Measurements from ENCODE around the gene AMOTL1. TPM values are rescaled to one million over a fixed set of nuclear protein-coding genes. Genes with fewer than 3 reads are reported as not detected.

AMOTL1 gene
- total RNA-seq, 2 donors from 2014 or later = 3.1 to 13.9 TPM

- Histone ChIP-seq H3K36me3 (no peaks in the 10 kb centered on the region), H3K4me3 (no peak overlapping the region), H3K9me3 (no peaks in the 10 kb centered on the region), H3K27ac (no peak overlapping the region), H3K4me1 (no peaks in the 10 kb centered on the region), H3K9ac (ENCODE audit: low read depth in 2 of 2, low read length in 2 of 2) (no peak overlapping the region), H3K27me3 (no peaks in the 10 kb centered on the region)
- TF ChIP-seq CTCF (IDR thresholded peaks at IDR 0.05) = no peak
- DNase-seq = no peak
- intact Hi-C loops (cut with DNase I) = no loop called here
These were observed 69.2 kb downstream of the AMOTL1 start for GRCh38 chr11:94837317-94837716.

GRCh38 chr11:94838027-94838731, 70.0 kb downstream of the AMOTL1 start:
- intact Hi-C loops (cut with DNase I) = no loop called here
- no peak for DNase-seq
- H3K36me3 ChIP-seq = no peaks in the 10 kb centered on the region
- no peak overlapping the region for H3K27ac ChIP-seq
- H3K9me3 ChIP-seq = no peaks in the 10 kb centered on the region
- no peak for TF ChIP-seq CTCF (IDR thresholded peaks at IDR 0.05)
- H3K4me1 ChIP-seq = no peaks in the 10 kb centered on the region
- H3K9ac ChIP-seq (ENCODE audit: low read depth in 2 of 2, low read length in 2 of 2) = no peak overlapping the region
- no peak overlapping the region for H3K4me3 ChIP-seq
- no peaks in the 10 kb centered on the region for H3K27me3 ChIP-seq

- Histone ChIP-seq H3K27ac (no peak overlapping the region), H3K9me3 (no peaks in the 10 kb centered on the region), H3K27me3 (no peaks in the 10 kb centered on the region), H3K4me3 (no peak overlapping the region), H3K9ac (ENCODE audit: low read depth in 2 of 2, low read length in 2 of 2) (no peak overlapping the region), H3K4me1 (no peaks in the 10 kb centered on the region), H3K36me3 (no peaks in the 10 kb centered on the region)
- no peak for TF ChIP-seq CTCF (IDR thresholded peaks at IDR 0.05)
- intact Hi-C loops (cut with DNase I) = no loop called here
- no peak for DNase-seq
These were observed 72.1 kb downstream of the AMOTL1 start for GRCh38 chr11:94840209-94840608.

GRCh38 chr11:94844031-94844430, 75.9 kb downstream of the AMOTL1 start:
- no peak overlapping the region for H3K9ac ChIP-seq (ENCODE audit: low read depth in 2 of 2, low read length in 2 of 2)
- no peaks in the 10 kb centered on the region for H3K4me1 ChIP-seq
- H3K27me3 ChIP-seq = no peaks in the 10 kb centered on the region
- no peak overlapping the region for H3K27ac ChIP-seq
- no peak for TF ChIP-seq CTCF (IDR thresholded peaks at IDR 0.05)
- no peak overlapping the region for H3K4me3 ChIP-seq
- intact Hi-C loops (cut with DNase I) = no loop called here
- H3K36me3 ChIP-seq = no peaks in the 10 kb centered on the region
- no peaks in the 10 kb centered on the region for H3K9me3 ChIP-seq
- DNase-seq = no peak

- H3K27ac ChIP-seq = no peak overlapping the region
- intact Hi-C loops (cut with DNase I) = no loop called here
- no peak overlapping the region for H3K4me3 ChIP-seq
- H3K4me1 ChIP-seq = no peaks in the 10 kb centered on the region
- H3K27me3 ChIP-seq = no peaks in the 10 kb centered on the region
- TF ChIP-seq CTCF (IDR thresholded peaks at IDR 0.05) = no peak
- H3K9me3 ChIP-seq = no peaks in the 10 kb centered on the region
- no peak for DNase-seq
- H3K36me3 ChIP-seq = no peaks in the 10 kb centered on the region
- H3K9ac ChIP-seq (ENCODE audit: low read depth in 2 of 2, low read length in 2 of 2) = no peak overlapping the region
These were observed 77.5 kb downstream of the AMOTL1 start for GRCh38 chr11:94845622-94846021.
